HL-60/S4 (cell line): Measurements from ENCODE around the gene FBN1.

ENCODE experiments used
- in situ Hi-C: fragments of 300-500 bp; cut with MboI; formaldehyde crosslinking; loops from 2 replicates; pipeline ENCODE4 v1.14.3; 2022; ENCODE audit warnings: low sequenced_read_pairs

FBN1 gene

DNA sequence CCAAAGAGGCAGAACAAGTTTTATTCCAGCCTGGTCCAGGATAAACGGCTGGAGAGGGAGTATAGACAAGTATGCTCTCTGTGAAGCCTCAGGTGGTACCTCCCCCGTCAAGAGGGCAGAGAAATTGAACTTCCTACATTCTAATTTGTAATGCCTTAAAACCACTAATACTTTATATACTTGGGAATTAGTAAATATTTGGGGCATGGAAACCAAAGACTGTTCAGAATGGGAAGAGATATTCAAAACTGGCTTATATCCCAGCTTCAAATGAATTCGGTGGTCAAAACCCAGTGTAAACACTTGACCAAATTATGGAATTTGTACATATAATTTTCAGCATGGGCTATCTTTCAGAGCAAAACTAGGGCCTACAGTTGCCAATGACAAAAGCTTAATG, 122.6 kb downstream of the FBN1 start:
- in situ Hi-C loops = no loop called here

DNA sequence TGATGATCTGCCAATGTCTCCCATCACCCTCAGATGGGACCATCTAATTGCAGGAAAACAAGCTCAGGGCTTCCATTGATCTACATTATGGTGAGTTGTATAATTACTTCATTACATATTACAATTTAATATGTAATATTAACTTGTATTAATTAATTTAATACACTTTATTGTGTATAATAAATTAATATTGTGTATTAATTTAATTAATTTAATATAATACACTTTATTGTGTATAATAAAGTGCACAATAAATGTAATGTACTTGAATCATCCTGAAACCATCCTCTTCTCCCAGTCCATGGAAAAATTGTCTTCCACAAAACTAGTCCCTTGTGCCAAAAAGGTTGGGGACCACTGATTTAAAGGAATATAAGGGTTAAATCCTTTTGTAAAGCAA, 123.4 kb downstream of the FBN1 start:
- in situ Hi-C loops = no loop called here

DNA sequence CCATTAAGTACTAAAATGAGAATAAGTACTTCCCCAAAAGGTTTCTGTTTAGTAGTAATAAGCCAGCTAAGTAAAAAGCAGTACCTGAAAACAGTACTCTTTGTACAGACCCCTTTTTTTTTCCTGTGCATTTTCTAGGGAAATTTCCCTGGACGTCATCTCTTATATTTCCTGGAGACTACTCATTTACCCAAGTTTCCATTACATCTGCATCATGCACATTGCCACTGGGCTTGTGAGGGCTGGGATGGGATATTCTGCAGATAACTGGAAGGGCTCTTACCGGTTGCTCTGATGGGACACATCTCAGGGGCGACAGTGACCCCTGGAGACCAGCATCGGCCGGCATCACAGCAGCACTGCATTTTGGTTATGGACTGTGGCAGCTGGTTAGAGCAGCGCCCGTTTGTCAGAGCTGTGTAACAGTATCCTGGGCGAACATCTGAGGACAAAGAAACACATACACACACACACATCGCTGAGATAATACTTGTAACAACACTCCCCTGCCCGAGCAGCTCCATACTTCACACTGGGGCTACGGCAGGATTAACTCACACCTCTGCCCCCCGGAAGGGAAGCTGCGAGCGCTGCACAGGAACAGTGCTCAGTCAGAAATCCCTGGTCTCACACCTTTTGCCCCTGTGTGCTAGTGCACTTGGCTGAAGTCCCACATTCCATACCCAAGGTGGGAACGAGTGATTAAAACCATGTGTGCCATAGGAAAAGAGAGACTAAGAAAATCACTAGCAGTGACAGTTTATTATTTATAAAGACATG, 124.9 kb downstream of the FBN1 start:
- in situ Hi-C loops = no loop called here

DNA sequence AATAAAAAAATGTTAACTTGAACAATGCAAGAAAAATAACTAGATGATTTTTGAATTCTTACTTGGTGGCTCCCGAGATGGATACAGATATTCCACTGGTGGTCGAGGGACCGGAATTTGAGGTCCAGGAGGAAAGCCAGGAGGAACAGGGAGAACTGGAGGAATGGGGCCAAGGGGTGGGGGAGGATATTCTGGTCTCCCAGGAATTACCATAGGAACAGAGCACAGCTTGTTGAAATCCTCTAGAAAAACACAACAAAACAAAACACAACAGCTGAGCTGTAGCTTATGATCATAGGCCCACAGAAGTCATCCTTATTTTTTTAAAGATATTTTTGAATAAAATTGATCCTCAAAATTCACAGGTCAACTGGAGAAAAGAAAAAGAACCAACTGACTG, 129.4 kb downstream of the FBN1 start:
- in situ Hi-C loops = no loop called here

DNA sequence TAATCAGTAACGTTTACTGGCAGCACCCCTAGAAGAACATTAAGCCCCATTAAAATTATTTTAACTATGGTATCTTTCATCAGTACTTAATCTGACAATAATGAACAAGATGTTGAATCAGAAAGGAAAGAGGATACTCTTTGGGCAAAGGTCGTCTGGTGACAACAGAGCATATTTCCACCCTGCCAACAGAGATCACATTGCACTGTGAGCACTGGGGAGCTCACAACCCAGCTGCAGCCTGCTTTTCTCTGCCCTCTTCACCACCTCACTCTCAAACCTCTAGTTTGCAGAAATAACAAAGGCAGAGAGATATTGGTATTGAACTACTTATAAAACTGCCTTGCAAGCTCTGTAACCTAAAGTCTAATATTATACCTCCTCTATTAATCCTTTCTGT, 130.0 kb downstream of the FBN1 start:
- in situ Hi-C loops = no loop called here

DNA sequence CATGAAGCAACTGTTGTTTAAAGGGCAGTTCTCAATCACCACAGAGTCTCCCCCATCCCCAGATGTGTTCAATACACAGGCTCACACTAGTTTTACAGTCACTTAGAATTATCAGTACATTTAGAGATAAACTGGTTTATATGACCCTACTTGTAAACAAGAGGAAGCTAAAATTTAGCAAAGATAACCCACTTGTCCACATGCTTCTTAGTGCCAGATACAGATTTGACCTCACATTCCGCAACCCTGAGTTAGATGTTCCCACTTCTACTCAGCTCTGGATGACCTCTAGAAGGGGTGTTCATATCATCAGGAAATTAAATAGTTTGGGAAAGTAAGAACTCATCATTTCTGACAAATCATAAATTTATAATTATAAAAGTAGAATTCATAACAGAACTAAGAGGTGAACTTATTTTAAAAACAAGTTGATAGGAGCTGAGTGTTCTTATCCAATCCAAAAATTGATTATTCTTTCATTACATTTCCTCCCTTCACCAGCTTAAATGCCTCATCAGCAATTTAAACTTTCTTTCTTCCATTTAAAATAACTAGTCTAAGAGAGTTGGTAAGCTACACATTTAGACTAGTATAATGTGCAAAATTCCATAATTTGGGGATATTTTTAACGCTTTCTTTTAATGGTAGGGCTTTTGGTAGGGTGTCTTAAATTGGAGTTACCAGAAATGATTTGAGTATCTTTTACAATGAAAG, 131.2 kb downstream of the FBN1 start:
- in situ Hi-C loops = no loop called here

DNA sequence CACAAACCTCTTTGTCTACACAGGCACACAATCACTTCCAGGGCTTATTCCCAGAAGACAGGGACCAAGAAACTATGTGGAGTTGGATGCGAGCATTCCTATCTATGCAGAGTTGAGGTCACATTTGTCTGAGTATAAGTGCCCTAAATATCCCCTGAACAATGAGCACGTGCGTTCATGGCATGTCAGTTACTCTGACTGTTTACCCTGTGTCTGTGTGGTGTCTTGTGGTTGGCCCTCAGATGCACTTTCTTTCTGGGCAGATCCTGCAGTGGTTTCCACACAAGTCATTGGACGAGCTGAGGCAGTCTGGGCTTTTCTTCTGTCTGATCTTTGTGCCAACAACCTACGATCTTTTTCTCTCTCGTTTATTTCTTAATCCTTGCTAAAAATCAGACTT, 134.5 kb downstream of the FBN1 start:
- in situ Hi-C loops = no loop called here

DNA sequence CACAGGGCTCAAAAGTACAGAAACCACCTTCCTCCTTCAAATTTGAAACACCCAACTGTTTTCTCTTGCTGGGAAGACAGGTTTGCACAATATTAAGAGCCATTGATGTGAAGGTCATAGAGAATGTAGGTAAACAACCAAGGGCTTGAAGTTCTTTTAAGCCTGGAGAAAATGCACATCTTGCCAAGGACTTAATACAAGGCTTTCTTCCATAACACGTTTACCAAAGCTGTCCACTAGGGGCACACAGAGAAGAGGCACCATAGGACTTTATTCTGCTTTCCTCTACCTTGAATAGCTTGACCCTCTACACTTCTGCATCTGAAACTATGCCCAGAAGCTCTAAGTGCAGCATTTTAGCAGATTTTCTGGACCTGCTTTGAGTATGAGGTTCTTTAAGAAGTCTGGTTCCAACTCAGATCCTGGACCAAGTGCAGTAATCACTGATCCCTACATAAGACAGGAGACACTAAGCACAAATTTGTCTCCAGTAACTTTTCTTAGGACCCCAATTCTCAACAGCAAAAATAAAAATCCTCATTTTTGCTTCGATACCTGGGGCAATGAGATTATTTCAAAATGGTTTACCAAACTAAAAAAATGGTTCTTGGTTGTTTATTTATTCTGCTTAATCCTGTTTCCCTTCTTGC, 138.0 kb downstream of the FBN1 start:
- in situ Hi-C loops = no loop called here

DNA sequence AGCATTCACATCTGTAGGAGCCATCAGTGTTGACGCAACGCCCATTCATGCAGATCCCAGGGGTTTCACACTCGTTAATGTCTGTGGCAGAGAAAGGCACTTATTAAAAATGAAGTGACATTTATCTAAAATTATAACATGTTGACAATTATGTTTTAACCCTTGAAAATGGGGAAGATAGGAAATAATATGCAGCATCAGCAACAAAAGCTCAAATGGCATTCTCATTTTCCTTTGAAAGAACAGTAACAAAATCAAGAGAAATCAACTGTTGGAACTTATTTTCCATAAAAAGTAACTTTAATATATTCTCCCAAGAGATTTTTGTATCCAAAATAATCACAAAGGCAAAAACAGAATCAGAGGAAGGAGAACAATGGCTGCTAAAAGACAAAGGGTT, 140.4 kb downstream of the FBN1 start:
- in situ Hi-C loops = no loop called here

DNA sequence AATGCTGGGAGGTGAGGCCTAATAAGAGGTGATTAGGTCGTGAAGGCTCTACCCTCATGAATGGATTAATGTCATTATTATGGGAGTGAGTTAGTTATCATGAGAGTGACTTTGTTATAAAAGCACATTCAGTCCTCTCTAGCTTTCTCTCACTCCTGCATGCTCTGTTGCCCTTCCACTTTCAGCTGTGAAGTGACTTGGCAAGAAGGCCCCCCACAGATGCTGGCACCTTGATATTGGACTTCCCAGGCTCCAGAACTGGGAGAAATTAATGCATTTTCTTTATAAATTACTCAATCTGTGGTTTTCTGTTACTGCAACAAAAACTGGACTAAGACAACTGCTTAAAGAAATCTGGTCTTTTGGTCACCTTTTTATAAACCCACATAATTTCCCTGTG, 144.3 kb downstream of the FBN1 start:
- in situ Hi-C loops = no loop called here

DNA sequence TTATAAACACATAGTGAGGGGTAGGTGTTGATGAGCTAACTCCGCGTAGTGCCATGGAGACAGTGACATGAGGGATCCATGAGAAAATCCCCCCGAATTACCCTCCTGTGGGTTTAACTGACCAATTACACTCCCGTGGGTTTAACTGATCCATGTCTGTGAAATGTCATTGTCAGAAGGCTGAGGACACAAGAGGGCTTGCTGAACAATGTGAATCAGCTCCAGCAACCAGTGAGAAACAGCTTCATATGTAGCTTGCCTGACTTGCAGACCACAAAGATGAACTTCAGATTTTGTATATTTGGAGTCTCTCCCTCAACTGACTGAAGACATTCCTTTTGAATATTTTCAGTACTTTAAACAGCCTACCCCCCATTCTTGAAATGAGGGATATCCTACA, 144.9 kb downstream of the FBN1 start:
- in situ Hi-C loops = no loop called here

DNA sequence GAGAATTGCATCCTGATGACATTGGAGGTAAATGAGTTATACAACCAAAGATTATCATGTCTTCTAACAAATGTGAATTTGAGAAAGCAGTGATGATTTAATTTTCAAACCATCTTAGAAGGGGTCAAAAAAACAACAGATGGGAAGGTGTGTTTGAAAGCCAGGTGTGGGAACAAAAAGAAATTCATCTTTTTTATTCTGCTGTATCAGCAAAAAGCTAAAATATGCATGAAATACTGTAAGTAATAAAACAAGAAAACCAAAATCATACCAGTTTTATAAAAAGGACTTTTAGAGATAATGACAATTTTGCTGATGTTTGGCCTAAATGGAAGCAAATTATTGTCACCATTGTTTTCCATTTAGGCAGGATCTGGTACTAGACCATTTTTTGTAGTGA, 145.5 kb downstream of the FBN1 start:
- in situ Hi-C loops = no loop called here

DNA sequence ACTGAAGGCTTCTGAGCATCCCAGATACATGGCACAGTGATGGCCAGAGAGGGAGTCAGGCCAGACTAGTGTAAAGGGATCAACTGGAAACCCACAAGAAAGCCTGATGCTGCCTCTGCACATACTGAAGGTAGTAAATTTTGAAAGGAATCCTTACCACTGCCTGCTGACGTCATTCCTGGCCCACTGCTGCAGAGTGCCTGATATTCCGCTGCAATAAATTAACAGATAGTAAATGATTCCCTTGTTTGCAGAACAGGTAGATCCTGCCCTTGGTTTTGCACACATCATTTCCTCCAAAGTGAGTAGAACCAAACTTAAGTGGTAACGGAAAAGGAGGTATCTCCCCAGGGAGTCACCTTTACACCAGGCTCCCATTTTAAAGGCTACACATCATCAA, 146.7 kb downstream of the FBN1 start:
- in situ Hi-C loops = no loop called here

DNA sequence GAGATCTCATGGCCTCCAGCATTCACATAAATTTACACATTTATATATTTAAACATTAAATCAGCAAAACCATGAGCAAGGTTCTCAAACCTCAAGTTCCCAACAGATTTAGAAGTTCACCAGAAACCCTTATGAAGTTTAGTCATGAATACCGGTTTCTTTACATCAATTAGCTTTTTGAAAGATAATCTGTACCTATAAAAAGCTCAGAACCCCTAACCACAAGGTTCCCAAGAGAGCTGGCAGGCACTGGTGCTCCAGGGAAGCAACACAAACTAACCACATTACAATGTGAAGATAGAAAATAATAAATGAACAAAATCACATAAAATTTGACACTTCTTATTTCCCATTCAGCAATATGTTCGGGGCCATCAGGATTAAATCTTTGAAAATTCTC, 150.9 kb downstream of the FBN1 start:
- in situ Hi-C loops = no loop called here

DNA sequence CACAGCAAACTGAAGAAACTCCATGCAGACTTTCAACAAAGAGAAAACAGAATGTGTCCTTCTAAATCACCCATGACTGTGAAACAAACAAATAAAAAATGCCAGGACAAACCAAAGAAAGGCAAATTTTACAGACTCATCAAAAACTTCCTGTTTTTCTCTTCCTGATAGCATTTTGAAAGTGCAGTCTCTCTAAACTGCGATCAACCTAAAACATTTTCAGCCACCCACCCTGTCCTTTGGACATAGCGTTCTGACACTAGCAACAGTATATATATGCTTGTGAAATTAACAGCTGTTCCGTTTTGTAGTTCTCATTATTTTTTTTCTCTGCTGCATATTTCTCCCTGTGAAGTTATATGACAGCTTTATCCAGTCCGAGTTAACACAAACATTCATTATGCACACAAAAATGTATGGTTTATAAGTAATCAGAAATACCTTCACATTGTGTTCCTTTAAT, 151.7 kb downstream of the FBN1 start:
- in situ Hi-C loops = no loop called here

DNA sequence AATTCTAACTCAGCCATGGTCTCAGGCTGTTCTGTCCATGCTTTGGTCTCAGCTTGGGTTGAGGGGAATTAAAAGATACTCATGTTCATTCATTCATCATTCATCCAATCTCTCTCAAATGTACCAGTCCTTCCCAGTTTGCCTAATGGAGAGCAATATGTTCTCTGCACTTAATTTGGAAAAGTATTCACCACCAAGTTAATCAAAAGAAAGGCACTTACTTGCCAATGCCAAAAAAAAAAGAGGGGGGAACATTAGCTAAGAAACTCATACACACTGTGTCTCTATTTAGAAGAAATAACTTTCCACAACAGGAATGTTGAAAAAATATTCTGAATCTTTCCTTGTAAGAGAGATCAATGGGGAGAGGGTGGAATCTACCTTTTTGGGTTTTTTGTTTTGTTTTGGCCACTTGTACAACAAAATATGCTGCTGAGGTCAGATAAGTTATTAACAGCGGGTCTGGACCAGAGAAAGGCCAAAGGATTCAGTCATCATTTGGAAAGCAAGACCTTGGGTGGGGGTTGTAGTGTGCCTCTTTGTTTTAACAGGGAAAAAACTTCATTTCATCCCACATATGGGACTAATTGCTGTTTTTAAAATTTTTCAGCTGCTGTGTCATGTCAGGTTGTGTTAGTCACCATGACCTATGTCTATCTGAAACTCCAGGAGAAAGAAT, 152.3 kb downstream of the FBN1 start:
- in situ Hi-C loops = no loop called here

DNA sequence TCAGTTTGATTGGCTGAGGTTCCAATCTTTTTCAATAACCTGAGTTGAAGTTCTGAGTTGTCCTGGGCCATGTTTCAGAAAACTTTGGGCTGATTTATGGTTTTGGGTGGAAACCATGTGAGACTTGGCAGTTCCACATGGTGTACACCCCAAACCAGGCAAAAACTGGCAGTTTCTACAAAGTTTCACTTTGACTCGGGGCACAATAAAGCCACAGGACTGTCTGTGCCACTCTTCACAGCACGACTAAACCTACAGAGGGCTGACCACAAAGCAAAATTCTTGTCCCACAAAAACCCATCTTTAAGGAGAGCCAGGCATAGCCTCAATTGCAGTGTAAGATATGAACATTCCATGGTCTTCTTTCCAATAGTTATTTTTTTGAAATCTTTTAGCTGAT, 159.3 kb downstream of the FBN1 start:
- in situ Hi-C loops = no loop called here

DNA sequence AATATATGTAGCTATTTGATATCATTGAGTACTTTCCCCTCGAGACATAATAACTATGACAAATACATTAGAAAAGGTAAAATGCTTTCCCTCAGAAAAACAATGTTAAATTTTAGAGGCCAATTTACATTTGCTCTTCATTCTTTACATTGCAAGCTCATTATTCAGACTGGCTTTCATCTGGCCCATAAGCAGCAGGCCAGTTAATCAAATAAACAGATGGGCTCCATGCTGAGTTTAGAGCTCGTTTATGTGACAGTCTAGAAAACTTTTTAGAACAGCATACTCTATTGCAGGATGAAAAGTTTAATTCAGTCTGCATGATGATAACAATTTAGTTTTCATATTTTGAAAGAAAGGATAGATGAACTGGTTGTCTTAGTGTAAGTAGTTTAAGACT, 163.7 kb downstream of the FBN1 start:
- in situ Hi-C loops = no loop called here

DNA sequence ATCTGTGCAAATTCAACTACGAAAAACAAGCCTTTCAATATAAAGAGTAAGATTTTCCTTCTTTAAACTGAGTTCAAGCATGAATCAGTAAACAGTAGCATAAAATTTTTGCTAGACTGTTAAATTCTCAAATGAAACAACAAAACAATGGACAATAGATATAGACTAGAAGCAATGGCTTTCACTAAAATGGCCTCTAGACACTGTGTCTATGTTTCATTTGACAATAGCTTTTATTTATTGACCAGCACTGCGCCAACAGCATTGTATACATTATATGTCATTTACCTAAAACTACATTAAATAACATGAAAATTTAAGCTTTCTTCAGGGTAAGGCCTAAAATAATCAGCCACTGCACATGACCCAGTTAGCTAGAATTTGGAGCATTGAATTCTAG, 165.8 kb downstream of the FBN1 start:
- in situ Hi-C loops = no loop called here

DNA sequence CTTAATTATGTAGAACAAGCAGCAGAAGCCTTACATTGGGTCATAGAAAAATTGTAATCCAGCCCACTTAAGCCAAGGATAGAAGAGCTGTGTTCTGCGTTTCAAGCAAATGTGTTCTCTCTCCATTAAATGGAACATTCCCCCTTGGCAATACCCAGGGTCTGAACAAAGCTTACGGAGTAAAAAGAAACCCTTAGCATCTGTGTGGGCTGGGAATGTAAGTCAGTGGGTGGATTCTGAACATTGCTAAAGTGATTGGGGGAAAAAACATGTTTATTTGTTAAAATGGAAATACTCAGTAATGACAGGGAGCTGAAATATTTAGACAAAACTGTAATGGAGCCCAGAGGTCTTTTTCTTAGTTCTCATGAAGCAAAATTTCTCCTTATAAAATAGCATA, 166.9 kb downstream of the FBN1 start:
- in situ Hi-C loops = no loop called here

DNA sequence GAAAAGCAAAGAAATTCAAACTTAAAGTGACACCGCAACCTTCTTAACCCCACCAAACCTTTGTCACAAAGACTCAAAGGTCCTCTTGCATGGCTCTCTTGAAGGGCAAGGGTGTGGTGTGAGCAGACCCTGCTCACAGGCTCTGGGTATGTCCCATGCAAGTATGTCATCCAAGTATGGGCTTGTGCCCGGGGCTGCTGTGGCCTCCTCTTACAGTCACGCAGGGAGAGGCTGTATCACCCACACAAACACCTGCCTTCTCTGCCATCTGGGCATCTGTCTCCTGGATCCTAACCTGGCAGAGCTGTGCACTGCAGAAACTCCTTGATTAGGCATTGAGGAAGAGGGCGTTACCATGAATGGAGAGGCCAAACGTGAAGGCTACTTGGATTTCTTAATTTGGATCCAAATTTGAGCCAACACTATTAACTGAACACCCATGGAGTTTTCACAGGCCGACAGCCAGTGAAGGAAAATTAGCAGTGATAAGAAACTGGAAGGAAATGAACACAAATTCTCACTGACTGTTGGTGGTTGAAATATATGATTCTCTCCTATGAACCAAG, 167.6 kb downstream of the FBN1 start:
- in situ Hi-C loops = no loop called here
